GM12878 (cell line): Measurements from ENCODE around the gene CYP1A2. TPM values are rescaled to one million over a fixed set of nuclear protein-coding genes. Genes with fewer than 3 reads are reported as not detected.

Experiments
- ATAC-seq: fragments of 200-7000 bp; cut with Tn5 transposase; 3 replicates; pipeline ENCODE4 v1.9.1; 2020; ENCODE audit warnings: mild to moderate bottlenecking, moderate library complexity
- BruUV-seq: library from RNA; stranded (reverse); fragments of 400-500 nt; replicated peaks from 2 replicates; lab custom pipeline; 2021; lab: Mats Ljungman, UMichigan
- CTCF ChIA-PET: fragments of 300-600 bp; sonication (Branson Sonifier 250); formaldehyde crosslinking; extraction: SDS; loops from one replicate; lab custom pipeline; 2021; ENCODE audit warnings: inconsistent platforms; lab: Yijun Ruan, JAX
- POLR2A ChIA-PET: fragments of 350-600 bp; formaldehyde crosslinking; extraction: SDS; loops from one replicate; lab custom pipeline; 2021; ENCODE audit warnings: inconsistent platforms; lab: Charles Lee
- RAD21 ChIA-PET: fragments of 300-600 bp; sonication (Branson Sonifier 250); formaldehyde crosslinking; loops from one replicate; lab custom pipeline; 2023; ENCODE audit warnings: antibody characterized with exemption; ENCODE audit not compliant: unreplicated experiment; lab: Charles Lee
- SMC1A ChIA-PET: fragments of 300-600 bp; sonication (Branson Sonifier 250); formaldehyde crosslinking; loops from one replicate; lab custom pipeline; 2023; ENCODE audit not compliant: unreplicated experiment, uncharacterized antibody; lab: Charles Lee
- DNase-seq: peaks from one replicate; pipeline ENCODE4 v3.0.0-alpha.2; 2011; ENCODE audit warnings: low read depth, low spot score
- FAIRE-seq: peaks from 3 replicates; lab custom pipeline; 2011; peaks lifted over from hg19 to GRCh38; lab: Jason Lieb, UNC
- H2AFZ ChIP-seq: 2 replicates; pipeline ENCODE4 v1.6.0; 2011; ENCODE audit warnings: low read depth, low read length, control low read depth; ENCODE audit not compliant: control insufficient read depth
- H3K27ac ChIP-seq: 2 replicates; pipeline ENCODE4 v1.5.1; 2011; ENCODE audit warnings: control low read depth; ENCODE audit not compliant: control insufficient read depth, insufficient read depth
- H3K27me3 ChIP-seq, 2 experiments: replicated peaks in 1 of 2; 2 replicates each; pipeline versions ENCODE4 v1.6.0 to v1.6.1; 2011; ENCODE audit warnings: low read length in 1 of 2; ENCODE audit not compliant: control insufficient read depth in 2 of 2, insufficient read depth in 2 of 2
- H3K36me3 ChIP-seq, 2 experiments: 2 replicates each; pipeline ENCODE4 v1.5.1; 2011; ENCODE audit warnings: low read length in 1 of 2; ENCODE audit not compliant: control insufficient read depth in 2 of 2, insufficient read depth in 2 of 2
- H3K4me1 ChIP-seq: 2 replicates; pipeline ENCODE4 v1.6.1; 2011; ENCODE audit warnings: mild to moderate bottlenecking, low read length, moderate library complexity, mixed read lengths; ENCODE audit not compliant: control insufficient read depth, insufficient read depth
- H3K4me2 ChIP-seq: 2 replicates; pipeline ENCODE4 v1.6.0; 2011; ENCODE audit warnings: control low read depth; ENCODE audit not compliant: control insufficient read depth, insufficient read depth
- H3K4me3 ChIP-seq: fragments of 200-600 bp; sonication (generic); 2 replicates; pipeline ENCODE4 v1.5.1; 2016
- H3K79me2 ChIP-seq: 2 replicates; pipeline ENCODE4 v1.6.0; 2011; ENCODE audit warnings: low read length; ENCODE audit not compliant: control insufficient read depth, insufficient read depth
- H3K9ac ChIP-seq: 2 replicates; pipeline ENCODE4 v1.8.0; 2011; ENCODE audit warnings: low read length, control low read depth, mixed read lengths; ENCODE audit not compliant: control insufficient read depth, insufficient read depth
- H3K9me3 ChIP-seq: replicated peaks from 3 replicates; pipeline ENCODE4 v1.5.1; 2011; ENCODE audit warnings: mild to moderate bottlenecking, low read length; ENCODE audit not compliant: control insufficient read depth, insufficient read depth
- H4K20me1 ChIP-seq: 2 replicates; pipeline ENCODE4 v1.6.0; 2011; ENCODE audit not compliant: control insufficient read depth, insufficient read depth
- BCL11A ChIP-seq: IDR thresholded peaks from 2 replicates; pipeline ENCODE4 v1.6.1; 2011; ENCODE audit warnings: low read depth, low read length
- CBX5 ChIP-seq: sonication (generic); IDR thresholded peaks from 2 replicates; pipeline ENCODE4 v1.6.1; 2016; ENCODE audit warnings: low read depth, moderate library complexity, mild to moderate bottlenecking, inconsistent platforms
- HCFC1 ChIP-seq: fragments of 150-350 bp; IDR thresholded peaks from 2 replicates; pipeline ENCODE4 v1.6.1; 2014; ENCODE audit warnings: low read length
- NBN ChIP-seq: fragments of 450-650 bp; IDR thresholded peaks from 2 replicates; pipeline ENCODE4 v1.6.1; 2016
- PML ChIP-seq: IDR thresholded peaks from 2 replicates; pipeline ENCODE4 v1.6.1; 2012; ENCODE audit warnings: low read length, inconsistent platforms
- POLR2AphosphoS2 ChIP-seq: IDR thresholded peaks from 2 replicates; pipeline ENCODE4 v1.6.1; 2011; ENCODE audit warnings: low read depth, mild to moderate bottlenecking, low read length, improper control_type of control experiment, moderate library complexity
- RAD21 ChIP-seq: IDR thresholded peaks from 2 replicates; pipeline ENCODE4 v1.6.1; 2011; ENCODE audit warnings: mild to moderate bottlenecking, low read depth, low read length, moderate library complexity; ENCODE audit not compliant: insufficient read depth
- RB1 ChIP-seq: fragments of 450-650 bp; formaldehyde crosslinking; IDR thresholded peaks from 2 replicates; pipeline ENCODE4 v1.6.1; 2017; ENCODE audit warnings: mild to moderate bottlenecking, borderline replicate concordance
- SIN3A ChIP-seq: IDR thresholded peaks from 2 replicates; pipeline ENCODE4 v1.6.1; 2012; ENCODE audit warnings: low read depth, low read length, improper control_type of control experiment
- TAF1 ChIP-seq: IDR thresholded peaks from 2 replicates; pipeline ENCODE4 v1.6.1; 2011; ENCODE audit warnings: mild to moderate bottlenecking, low read depth, low read length, borderline replicate concordance
- YBX1 ChIP-seq: fragments of 450-650 bp; IDR thresholded peaks from 2 replicates; pipeline ENCODE4 v1.6.1; 2016; ENCODE audit warnings: antibody characterized with exemption
- WGBS: methylation state at CpG from one replicate; pipeline ENCODE4 v1.1.6; 2016; ENCODE audit warnings: low lambda C conversion rate; ENCODE audit not compliant: insufficient replicate concordance, insufficient coverage; ENCODE audit errors: missing lambda C conversion rate; 5-methylcytosine and 5-hydroxymethylcytosine counted together
- in situ Hi-C: fragments of 300-500 bp; cut with MboI; formaldehyde crosslinking; loops from 9 replicates; pipeline ENCODE4 v1.14.3; 2018; ENCODE audit warnings: mixed read lengths
- intact Hi-C: fragments of 100-400 bp; cut with micrococcal nuclease; formaldehyde crosslinking; loops from one replicate; pipeline ENCODE4 v1.14.2; 2022; ENCODE audit not compliant: unreplicated experiment
- polyA plus RNA-seq, 11 experiments: library from polyadenylated mRNA; depleted of rRNA in 4 of 11; unstranded in 6 of 11; stranded (reverse) in 5 of 11; fragments of >200 nt; fragmentation: Nextera tagmentation in 4 of 11; fragmentation: Illumina TruSeq in 1 of 11; extraction: Ambion mirVana in 4 of 11; extraction: Trizol in 1 of 11; gene quantifications; 1 replicate in 1 of 11; 2 replicates in 10 of 11; pipeline versions ENCODE4 v1.2.1 to v1.2.3, GENCODE V29; 2011 to 2016; ENCODE audit warnings: inconsistent platforms in 2 of 11, missing spikeins in 2 of 11, low read depth in 1 of 11
- total RNA-seq, 4 experiments: library from RNA; depleted of rRNA in 3 of 4; stranded (reverse); fragments of >200 nt in 3 of 4; fragmentation: Illumina TruSeq in 1 of 4; extraction: Trizol in 1 of 4; gene quantifications; 2 replicates each; pipeline versions ENCODE4 v1.2.1 to v1.2.3, GENCODE V29; 2013 to 2021
- TF ChIP-seq, protein P1 (sequence below): IDR thresholded peaks from 2 replicates; pipeline ENCODE4 v1.6.1; 2011; ENCODE audit warnings: borderline replicate concordance, low read depth, mild to moderate bottlenecking, moderate library complexity, low read length; ENCODE audit not compliant: insufficient read depth, poor library complexity, severe bottlenecking
- TF ChIP-seq, protein P2 (sequence below): fragments of 450-650 bp; IDR thresholded peaks from 2 replicates; pipeline ENCODE4 v1.6.1; 2014; ENCODE audit warnings: mild to moderate bottlenecking
- TF ChIP-seq, protein P3 (sequence below): fragments of 450-650 bp; conservative IDR thresholded peaks from 2 replicates; pipeline ENCODE4 v1.6.1; 2017; ENCODE audit warnings: mild to moderate bottlenecking, moderate library complexity
- TF ChIP-seq, protein P4 (sequence below): IDR thresholded peaks from 2 replicates; pipeline ENCODE4 v1.6.1; 2011; ENCODE audit warnings: borderline replicate concordance, low read depth, mild to moderate bottlenecking, moderate library complexity, mixed read lengths, low read length; ENCODE audit not compliant: insufficient read depth; ENCODE audit errors: extremely low read length

Gene CYP1A2
- total and polyA plus RNA-seq, 10 of the 15 experiments (the other 5 are each of a cell fraction or from before 2014, with no cell fraction given) = 0.03 to 0.09 (median 0.05) TPM; not detected in 7

DNA sequence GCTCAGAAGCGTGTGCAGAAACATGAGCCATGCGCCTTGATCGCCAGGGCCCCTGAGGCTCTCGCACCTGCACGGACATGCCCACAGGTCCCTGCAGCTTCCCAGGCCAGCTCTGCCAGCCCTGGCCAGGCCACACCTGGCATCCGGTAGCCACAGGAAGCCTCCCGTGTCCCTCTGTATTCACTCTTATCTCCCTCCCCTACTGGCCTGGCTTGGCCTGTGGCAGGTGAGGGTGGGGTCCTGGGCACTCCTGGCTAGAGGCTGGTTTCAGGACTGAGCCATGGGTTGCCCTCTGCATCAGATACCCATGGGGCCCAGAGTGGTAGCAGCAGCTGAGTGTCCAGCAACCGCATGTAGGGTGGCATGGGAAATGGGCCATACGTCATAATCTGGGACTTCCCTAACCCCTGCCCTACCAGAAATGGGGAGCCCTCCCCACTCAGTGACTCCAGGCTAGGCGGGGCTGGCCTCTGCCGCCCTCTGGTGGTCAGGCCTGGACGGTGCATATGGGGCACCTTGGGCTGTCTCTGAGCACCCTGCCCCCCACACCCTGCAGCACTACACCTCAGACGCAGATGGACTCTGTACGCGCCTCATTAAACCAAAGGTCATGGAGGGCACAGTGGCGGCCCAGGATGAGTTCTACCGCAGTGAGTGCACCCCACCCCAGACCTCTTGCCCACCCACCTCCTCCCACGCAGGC is 51.4 kb downstream of the CYP1A2 start:
- Histone ChIP-seq H4K20me1 (peaks cover 6% of the 10 kb centered on the region), H3K9ac (no peak overlapping the region), H3K4me1 (peaks cover 38% of the 10 kb centered on the region), H3K4me3 (no peak overlapping the region), H3K9me3 (no peaks in the 10 kb centered on the region), H3K27me3 (no peaks in the 10 kb centered on the region), H3K36me3 (peaks cover 51 to 63% of the 10 kb centered on the region in 2 experiments), H3K4me2 (no peak overlapping the region), H2AFZ (no peak overlapping the region), H3K27ac (peak overlapping the region; percentile 39), H3K79me2 (peaks cover 38% of the 10 kb centered on the region)
- ATAC-seq (peak; percentile 94), DNase-seq (peak; percentile 76), FAIRE-seq (peak; percentile 99)
- intact Hi-C loops (loop anchor here (1.0 to 5.0 kb wide), 6 partner anchors 11 to 165 kb away; partner anchors contain the start of gene ULK3), in situ Hi-C loops (no loop called here)
- 21% methylated on average over 15 of the region's 18 CpGs for WGBS
- RAD21 ChIA-PET = interaction anchor here (0.6 to 22.9 kb wide), 7 partner anchors 10 to 185 kb away, joined by 3 to 1186 read pairs (median 4); partner anchors contain the start of genes CLK3, CSK and FAM219B
- POLR2A ChIA-PET = interaction anchor here (1.3 to 5.3 kb wide), 6 partner anchors 10 to 28 kb away, joined by 6 to 59 read pairs (median 18); partner anchors contain the start of gene CSK
- BruUV-seq = no TSS peak
- CTCF ChIA-PET = interaction anchor here (0.5 to 25.9 kb wide), 26 partner anchors 8 to 425 kb away, joined by 3 to 1288 read pairs (median 3); partner anchors contain the start of gene CSK
- SMC1A ChIA-PET = interaction anchor here (0.6 to 15.7 kb wide), 9 partner anchors 11 to 827 kb away, joined by 3 to 811 read pairs (median 6); partner anchors contain the start of gene CSK
- peak; percentile 27; the same call in 1 of the 2 replicates for TF ChIP-seq POLR2AphosphoS2
- TF ChIP-seq PML = no peak
- TF ChIP-seq HCFC1 = no peak; the same call in 1 of the 2 replicates
- TF ChIP-seq CBX5 = no peak
- no peak for TF ChIP-seq TAF1
- TF ChIP-seq YBX1 = no peak
- TF ChIP-seq, protein P1, sequence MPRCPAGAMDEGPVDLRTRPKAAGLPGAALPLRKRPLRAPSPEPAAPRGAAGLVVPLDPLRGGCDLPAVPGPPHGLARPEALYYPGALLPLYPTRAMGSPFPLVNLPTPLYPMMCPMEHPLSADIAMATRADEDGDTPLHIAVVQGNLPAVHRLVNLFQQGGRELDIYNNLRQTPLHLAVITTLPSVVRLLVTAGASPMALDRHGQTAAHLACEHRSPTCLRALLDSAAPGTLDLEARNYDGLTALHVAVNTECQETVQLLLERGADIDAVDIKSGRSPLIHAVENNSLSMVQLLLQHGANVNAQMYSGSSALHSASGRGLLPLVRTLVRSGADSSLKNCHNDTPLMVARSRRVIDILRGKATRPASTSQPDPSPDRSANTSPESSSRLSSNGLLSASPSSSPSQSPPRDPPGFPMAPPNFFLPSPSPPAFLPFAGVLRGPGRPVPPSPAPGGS = no peak
- TF ChIP-seq, protein P2, sequence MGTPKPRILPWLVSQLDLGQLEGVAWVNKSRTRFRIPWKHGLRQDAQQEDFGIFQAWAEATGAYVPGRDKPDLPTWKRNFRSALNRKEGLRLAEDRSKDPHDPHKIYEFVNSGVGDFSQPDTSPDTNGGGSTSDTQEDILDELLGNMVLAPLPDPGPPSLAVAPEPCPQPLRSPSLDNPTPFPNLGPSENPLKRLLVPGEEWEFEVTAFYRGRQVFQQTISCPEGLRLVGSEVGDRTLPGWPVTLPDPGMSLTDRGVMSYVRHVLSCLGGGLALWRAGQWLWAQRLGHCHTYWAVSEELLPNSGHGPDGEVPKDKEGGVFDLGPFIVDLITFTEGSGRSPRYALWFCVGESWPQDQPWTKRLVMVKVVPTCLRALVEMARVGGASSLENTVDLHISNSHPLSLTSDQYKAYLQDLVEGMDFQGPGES = 0 out of 2 replicates have a peak, but pooled peaks have one; percentile 32
- TF ChIP-seq, protein P3, sequence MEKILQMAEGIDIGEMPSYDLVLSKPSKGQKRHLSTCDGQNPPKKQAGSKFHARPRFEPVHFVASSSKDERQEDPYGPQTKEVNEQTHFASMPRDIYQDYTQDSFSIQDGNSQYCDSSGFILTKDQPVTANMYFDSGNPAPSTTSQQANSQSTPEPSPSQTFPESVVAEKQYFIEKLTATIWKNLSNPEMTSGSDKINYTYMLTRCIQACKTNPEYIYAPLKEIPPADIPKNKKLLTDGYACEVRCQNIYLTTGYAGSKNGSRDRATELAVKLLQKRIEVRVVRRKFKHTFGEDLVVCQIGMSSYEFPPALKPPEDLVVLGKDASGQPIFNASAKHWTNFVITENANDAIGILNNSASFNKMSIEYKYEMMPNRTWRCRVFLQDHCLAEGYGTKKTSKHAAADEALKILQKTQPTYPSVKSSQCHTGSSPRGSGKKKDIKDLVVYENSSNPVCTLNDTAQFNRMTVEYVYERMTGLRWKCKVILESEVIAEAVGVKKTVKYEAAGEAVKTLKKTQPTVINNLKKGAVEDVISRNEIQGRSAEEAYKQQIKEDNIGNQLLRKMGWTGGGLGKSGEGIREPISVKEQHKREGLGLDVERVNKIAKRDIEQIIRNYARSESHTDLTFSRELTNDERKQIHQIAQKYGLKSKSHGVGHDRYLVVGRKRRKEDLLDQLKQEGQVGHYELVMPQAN = no peak
- TF ChIP-seq SIN3A = peak; percentile 71; the same call in 1 of the 2 replicates
- TF ChIP-seq, protein P4, sequence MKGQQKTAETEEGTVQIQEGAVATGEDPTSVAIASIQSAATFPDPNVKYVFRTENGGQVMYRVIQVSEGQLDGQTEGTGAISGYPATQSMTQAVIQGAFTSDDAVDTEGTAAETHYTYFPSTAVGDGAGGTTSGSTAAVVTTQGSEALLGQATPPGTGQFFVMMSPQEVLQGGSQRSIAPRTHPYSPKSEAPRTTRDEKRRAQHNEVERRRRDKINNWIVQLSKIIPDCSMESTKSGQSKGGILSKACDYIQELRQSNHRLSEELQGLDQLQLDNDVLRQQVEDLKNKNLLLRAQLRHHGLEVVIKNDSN = no peak
- TF ChIP-seq RAD21 = peak; percentile 93
- no peak for TF ChIP-seq BCL11A
- TF ChIP-seq RB1 = peak; percentile 64
- peak; percentile 91 for TF ChIP-seq NBN
